ENCODE data around the gene IFNA14. TPM values are rescaled to one million over a fixed set of nuclear protein-coding genes. Genes with fewer than 3 reads are reported as not detected.
"Not testable (repeated sequence)": the region's sequence is repeated elsewhere in the genome, so short reads cannot be mapped to it uniquely, and the experiment has no call there.

Gene IFNA14
- total RNA-seq, 2 donors from 2014 or later: not detected

GRCh38 chr9:21251190-21251589 is 11.4 kb upstream of the IFNA14 start:
- H3K4me1 Mint-ChIP-seq (ENCODE audit: low read depth): peaks cover 5% of the 10 kb centered on the region
- peaks cover 27% of the 10 kb centered on the region for H3K27me3 Mint-ChIP-seq (ENCODE audit: low read depth)
- DNase-seq (no peak), ATAC-seq (replicated peaks in 1 of 2) (no peak)
- H3K9me3 Mint-ChIP-seq: no peaks in the 10 kb centered on the region
- H3K4me3 Mint-ChIP-seq: no peak overlapping the region
- H3K36me3 Mint-ChIP-seq (ENCODE audit: insufficient read depth in 2 of 2): no peaks in the 10 kb centered on the region
- no peak overlapping the region for H3K27ac Mint-ChIP-seq

- ATAC-seq (replicated peaks in 1 of 2): no peak
- no peak for DNase-seq
- peaks cover 24% of the 10 kb centered on the region for H3K27me3 Mint-ChIP-seq (ENCODE audit: low read depth)
- no peak overlapping the region for H3K27ac Mint-ChIP-seq
- H3K4me1 Mint-ChIP-seq (ENCODE audit: low read depth): no peaks in the 10 kb centered on the region
- H3K4me3 Mint-ChIP-seq: no peak overlapping the region
- H3K9me3 Mint-ChIP-seq: no peaks in the 10 kb centered on the region
- H3K36me3 Mint-ChIP-seq (ENCODE audit: insufficient read depth in 2 of 2): no peaks in the 10 kb centered on the region
Measured at GRCh38 chr9:21244836-21245235, 5.0 kb upstream of the IFNA14 start.

DNA sequence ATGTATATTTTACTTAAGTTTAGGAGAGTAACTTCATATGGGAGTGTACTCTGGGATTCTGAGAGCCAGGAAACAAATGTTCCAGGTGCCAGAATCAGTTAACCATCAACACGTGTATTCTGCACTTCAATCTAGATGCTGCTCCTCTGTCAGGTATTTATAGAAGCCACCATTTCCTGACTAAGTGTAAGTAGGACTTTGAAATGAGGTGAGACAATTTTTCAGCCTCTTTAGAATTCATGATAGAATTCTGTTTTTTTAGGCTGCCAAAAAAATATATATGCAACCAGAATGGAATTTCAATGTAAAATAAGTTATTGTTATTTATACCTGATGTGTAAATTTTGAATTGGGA is 3.5 kb downstream of the IFNA14 start:
- not testable (repeated sequence) for ATAC-seq (replicated peaks in 1 of 2); H3K36me3 Mint-ChIP-seq (ENCODE audit: insufficient read depth in 2 of 2); H3K9me3 Mint-ChIP-seq; DNase-seq; H3K27ac Mint-ChIP-seq
- Mint-ChIP-seq H3K4me3 (peak overlapping the region; percentile 13 to 58), H3K4me1 (ENCODE audit: low read depth) (peaks cover 10% of the 10 kb centered on the region), H3K27me3 (ENCODE audit: low read depth) (peaks cover 16% of the 10 kb centered on the region)

DNA sequence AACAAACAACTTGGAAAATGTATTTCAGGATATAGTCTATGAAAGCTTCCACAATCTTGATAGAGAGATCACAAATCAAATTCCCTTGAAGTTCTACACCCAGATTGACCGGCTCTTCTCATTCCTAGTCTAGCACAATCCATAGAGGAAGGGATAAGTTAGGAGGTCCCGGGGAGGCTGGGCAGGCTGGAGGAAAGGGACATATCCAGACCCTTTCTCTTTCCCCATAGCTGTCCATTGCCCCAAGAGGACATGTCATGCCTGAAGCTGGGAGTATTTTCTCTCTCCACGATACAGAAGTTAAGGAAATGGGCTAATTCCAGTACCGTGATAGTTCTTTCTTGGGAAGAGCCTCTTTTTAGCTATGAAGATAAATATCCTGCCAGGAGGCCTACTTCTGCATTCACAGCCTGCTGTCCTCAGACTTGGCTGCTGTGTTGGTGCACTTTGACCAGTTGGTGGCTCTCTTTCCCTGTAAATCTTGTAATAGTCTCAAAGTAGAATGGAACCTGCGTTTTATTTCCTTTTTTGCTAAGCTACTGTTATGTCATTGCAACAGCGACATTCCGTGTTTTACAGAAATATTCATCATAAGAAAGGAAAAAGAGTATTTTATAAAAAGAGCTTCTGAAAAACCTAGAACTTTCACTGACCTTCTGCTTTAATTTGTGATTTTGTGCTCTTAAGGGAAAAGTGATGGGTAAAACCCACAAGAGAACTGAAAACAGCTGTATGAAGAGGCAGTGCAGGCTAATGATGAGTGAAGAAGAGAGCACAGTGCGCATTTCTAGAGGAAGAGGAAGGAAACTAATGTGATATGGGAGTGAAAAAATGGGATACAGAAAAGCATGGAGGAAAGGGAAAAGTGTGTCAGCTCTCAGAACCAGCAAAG is 4.1 kb downstream of the IFNA14 start:
- Mint-ChIP-seq H3K4me3 (peak overlapping the region; percentile 13 to 58), H3K4me1 (ENCODE audit: low read depth) (peaks cover 10% of the 10 kb centered on the region), H3K27me3 (ENCODE audit: low read depth) (peaks cover 16% of the 10 kb centered on the region)
- H3K36me3 Mint-ChIP-seq (ENCODE audit: insufficient read depth in 2 of 2); H3K27ac Mint-ChIP-seq; H3K9me3 Mint-ChIP-seq: not testable (repeated sequence)
- DNase-seq: peak; percentile 19 to 21
- peak; percentile 60 to 62 for ATAC-seq (replicated peaks in 1 of 2)

- Mint-ChIP-seq H3K4me3 (no peak overlapping the region), H3K27ac (no peak overlapping the region), H3K36me3 (ENCODE audit: insufficient read depth in 2 of 2) (no peaks in the 10 kb centered on the region), H3K27me3 (ENCODE audit: low read depth) (peaks cover 8% of the 10 kb centered on the region), H3K4me1 (ENCODE audit: low read depth) (peaks cover 10% of the 10 kb centered on the region), H3K9me3 (no peaks in the 10 kb centered on the region)
- ATAC-seq (replicated peaks in 1 of 2) (no peak), DNase-seq (no peak)
Measured at GRCh38 chr9:21234153-21234687, 5.6 kb downstream of the IFNA14 start.

- no peak overlapping the region for H3K27ac Mint-ChIP-seq
- no peaks in the 10 kb centered on the region for H3K36me3 Mint-ChIP-seq (ENCODE audit: insufficient read depth in 2 of 2)
- no peaks in the 10 kb centered on the region for H3K9me3 Mint-ChIP-seq
- peaks cover 10% of the 10 kb centered on the region for H3K4me1 Mint-ChIP-seq (ENCODE audit: low read depth)
- no peak for DNase-seq
- H3K4me3 Mint-ChIP-seq: no peak overlapping the region
- H3K27me3 Mint-ChIP-seq (ENCODE audit: low read depth): peaks cover 5% of the 10 kb centered on the region
- no peak for ATAC-seq (replicated peaks in 1 of 2)
Measured at GRCh38 chr9:21233258-21233657, 6.5 kb downstream of the IFNA14 start.

GRCh38 chr9:21228122-21228521 is 11.7 kb downstream of the IFNA14 start, which contains the start of gene IFNA17:
IFNA17 (minus strand) TSS chr9:21228222; CDS start chr9:21228173, 49 bp downstream.
- Mint-ChIP-seq H3K36me3 (ENCODE audit: insufficient read depth in 2 of 2) (no peaks in the 10 kb centered on the region), H3K27me3 (ENCODE audit: low read depth) (no peaks in the 10 kb centered on the region), H3K4me3 (no peak within 1 kb of the TSS), H3K27ac (no peak within 1 kb of the TSS), H3K9me3 (no peaks in the 10 kb centered on the region), H3K4me1 (ENCODE audit: low read depth) (no peaks in the 10 kb centered on the region)
- ATAC-seq (replicated peaks in 1 of 2) (no peak), DNase-seq (no peak)

DNA sequence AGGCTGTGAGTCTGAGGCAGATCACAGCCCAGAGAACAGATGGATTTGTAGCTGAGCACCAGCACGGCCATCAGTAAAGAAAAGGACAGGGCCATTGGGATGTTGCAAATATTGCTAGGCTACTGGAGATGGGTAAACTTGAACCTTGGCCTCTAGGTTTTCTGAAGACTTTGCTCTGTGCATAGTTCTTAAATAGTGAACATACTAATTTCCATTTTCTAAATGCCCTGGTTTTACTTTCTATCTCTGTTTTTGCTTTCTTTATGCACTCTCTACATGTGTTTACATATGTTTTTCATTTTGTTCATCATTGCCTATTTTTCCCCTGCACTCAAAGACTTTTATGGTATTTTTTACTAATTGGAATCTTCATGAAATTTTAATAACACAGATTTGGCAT is 22.6 kb downstream of the IFNA14 start, which contains the start of gene IFNA16:
IFNA16 (minus strand) TSS at position 101 of the 400 bp plus-strand sequence; CDS start at position 95, 6 bp downstream.
- ATAC-seq (replicated peaks in 1 of 2): not testable (repeated sequence)

DNA sequence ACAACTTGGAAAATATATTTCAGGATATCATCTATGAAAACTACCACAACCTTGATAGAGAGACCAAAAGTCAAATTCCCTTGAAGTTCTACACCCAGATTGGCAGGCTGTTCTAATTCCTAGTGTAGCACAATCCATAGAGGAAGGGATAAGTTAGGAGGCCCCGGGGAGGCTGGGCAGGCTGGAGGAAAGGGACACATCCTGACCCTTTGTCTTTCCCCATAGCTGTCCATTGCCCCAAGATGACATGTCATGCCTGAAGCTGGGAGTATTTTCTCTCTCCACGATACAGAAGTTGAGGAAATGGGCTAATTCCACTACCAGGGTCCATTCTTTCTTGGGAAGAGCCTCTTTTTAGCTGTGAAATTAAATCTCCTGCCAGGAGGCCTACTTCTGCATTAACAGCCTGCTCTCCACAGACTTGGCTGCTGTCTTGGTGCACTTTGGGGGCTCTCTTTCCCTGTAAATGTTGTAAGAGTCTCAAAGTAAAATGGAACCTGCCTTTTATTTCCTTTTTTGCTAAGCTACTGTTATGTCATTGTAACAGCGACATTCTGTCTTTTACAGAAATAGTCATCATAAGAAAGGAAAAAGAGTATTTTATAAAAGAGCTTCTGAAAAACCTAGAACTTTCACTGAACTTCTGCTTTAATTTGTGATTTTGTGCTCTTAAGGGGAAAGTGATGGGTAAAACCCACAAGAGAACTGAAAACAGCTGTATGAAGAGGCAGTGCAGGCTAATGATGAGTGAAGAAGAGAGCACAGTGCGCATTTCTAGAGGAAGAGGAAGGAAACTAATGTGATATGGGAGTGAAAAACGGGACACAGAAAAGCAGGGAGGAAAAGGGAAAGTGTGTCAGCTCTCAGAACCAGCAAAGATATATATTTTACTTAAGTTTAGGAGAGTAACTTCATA is 26.1 kb downstream of the IFNA14 start:
- not testable (repeated sequence) for H3K9me3 Mint-ChIP-seq; H3K36me3 Mint-ChIP-seq (ENCODE audit: insufficient read depth in 2 of 2); H3K4me1 Mint-ChIP-seq (ENCODE audit: low read depth); H3K27ac Mint-ChIP-seq; DNase-seq
- ATAC-seq (replicated peaks in 1 of 2): peak; percentile 54 to 60
- H3K4me3 Mint-ChIP-seq: peak overlapping the region; percentile 27 to 72
- peaks cover 13% of the 10 kb centered on the region for H3K27me3 Mint-ChIP-seq (ENCODE audit: low read depth)

More for the DNA sequence above, 22.6 kb downstream of the IFNA14 start, which contains the start of gene IFNA16:
- not testable (repeated sequence) for H3K4me3 Mint-ChIP-seq; H3K9me3 Mint-ChIP-seq; DNase-seq; H3K36me3 Mint-ChIP-seq (ENCODE audit: insufficient read depth in 2 of 2); H3K4me1 Mint-ChIP-seq (ENCODE audit: low read depth); H3K27ac Mint-ChIP-seq
- peaks cover 31% of the 10 kb centered on the region for H3K27me3 Mint-ChIP-seq (ENCODE audit: low read depth)

- not testable (repeated sequence) for H3K9me3 Mint-ChIP-seq; H3K4me3 Mint-ChIP-seq; H3K36me3 Mint-ChIP-seq (ENCODE audit: insufficient read depth in 2 of 2); DNase-seq; H3K4me1 Mint-ChIP-seq (ENCODE audit: low read depth); H3K27ac Mint-ChIP-seq; ATAC-seq (replicated peaks in 1 of 2); H3K27me3 Mint-ChIP-seq (ENCODE audit: low read depth)
Measured at GRCh38 chr9:21212160-21212559, 27.6 kb downstream of the IFNA14 start.

- H3K4me3 Mint-ChIP-seq; H3K27ac Mint-ChIP-seq; H3K9me3 Mint-ChIP-seq; ATAC-seq (replicated peaks in 1 of 2); H3K4me1 Mint-ChIP-seq (ENCODE audit: low read depth); DNase-seq; H3K36me3 Mint-ChIP-seq (ENCODE audit: insufficient read depth in 2 of 2); H3K27me3 Mint-ChIP-seq (ENCODE audit: low read depth): not testable (repeated sequence)
Measured at GRCh38 chr9:21210782-21211181, 29.0 kb downstream of the IFNA14 start.

GRCh38 chr9:21210311-21210710 is 29.5 kb downstream of the IFNA14 start:
- no peaks in the 10 kb centered on the region for H3K9me3 Mint-ChIP-seq
- H3K4me1 Mint-ChIP-seq (ENCODE audit: low read depth): peaks cover 10% of the 10 kb centered on the region
- H3K27me3 Mint-ChIP-seq (ENCODE audit: low read depth): peaks cover 7% of the 10 kb centered on the region
- no peaks in the 10 kb centered on the region for H3K36me3 Mint-ChIP-seq (ENCODE audit: insufficient read depth in 2 of 2)
- H3K27ac Mint-ChIP-seq: no peak overlapping the region
- ATAC-seq (replicated peaks in 1 of 2) (no peak), DNase-seq (no peak)
- no peak overlapping the region for H3K4me3 Mint-ChIP-seq

- H3K9me3 Mint-ChIP-seq; ATAC-seq (replicated peaks in 1 of 2): not testable (repeated sequence)
Measured at GRCh38 chr9:21207043-21207442, 32.8 kb downstream of the IFNA14 start, which contains the start of gene IFNA10. IFNA10 (minus strand) TSS chr9:21207143; CDS start chr9:21207097, 46 bp downstream.

More at GRCh38 chr9:21207043-21207442, 32.8 kb downstream of the IFNA14 start, which contains the start of gene IFNA10:
- not testable (repeated sequence) for DNase-seq; H3K27me3 Mint-ChIP-seq (ENCODE audit: low read depth); H3K27ac Mint-ChIP-seq; H3K36me3 Mint-ChIP-seq (ENCODE audit: insufficient read depth in 2 of 2); H3K4me3 Mint-ChIP-seq
- peaks cover 12% of the 10 kb centered on the region for H3K4me1 Mint-ChIP-seq (ENCODE audit: low read depth)

Measured in activated T-cell treated with anti-CD3 and anti-CD28 coated beads, Interleukin-2, amount 50 U/mL, for 72 hours (primary cell).